GM21825 (cell line): ENCODE measurements around the gene LPIN2.
"Not testable (repeated sequence)": the region's sequence is repeated elsewhere in the genome, so short reads cannot be mapped to it uniquely, and the experiment has no call there.

Experiments used
- ATAC-seq: cut with Tn5 transposase; IDR thresholded peaks from one replicate; pipeline ENCODE4 v1.9.1; 2021; ENCODE audit warnings: mild to moderate bottlenecking, moderate library complexity; ENCODE audit not compliant: unreplicated experiment

The LPIN2 gene

GRCh38 chr18:3010086-3010485, 2.9 kb downstream of the LPIN2 start:
- ATAC-seq, result no peak

DNA sequence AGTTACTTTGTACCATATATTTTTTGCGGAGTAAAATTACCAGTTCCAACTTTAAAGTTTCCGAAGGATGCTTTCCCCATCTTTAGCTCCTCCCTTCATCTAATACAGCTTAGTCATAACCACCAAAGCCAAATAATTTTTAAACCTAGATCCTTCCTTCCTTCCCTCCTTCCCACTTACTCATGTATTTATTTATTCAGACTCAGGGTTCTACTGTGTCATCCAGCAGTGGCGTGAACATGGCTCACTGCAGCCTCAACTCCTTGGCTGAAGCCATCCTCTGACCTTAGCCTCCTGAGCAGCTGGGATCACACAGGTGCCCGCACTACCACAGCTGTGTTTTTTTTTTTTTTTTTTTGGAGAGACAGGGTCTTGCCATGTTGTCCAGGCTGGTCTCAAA, 4.4 kb downstream of the LPIN2 start:
- no peak for ATAC-seq

- ATAC-seq, result no peak
Measured at GRCh38 chr18:3007491-3007890, 5.5 kb downstream of the LPIN2 start.

- no peak for ATAC-seq
Measured at GRCh38 chr18:3005462-3005861, 7.5 kb downstream of the LPIN2 start.

- ATAC-seq, result not testable (repeated sequence)
Measured at GRCh38 chr18:3003766-3004165, 9.2 kb downstream of the LPIN2 start.

- ATAC-seq, result no peak
Measured at GRCh38 chr18:3002732-3003131, 10.2 kb downstream of the LPIN2 start.

DNA sequence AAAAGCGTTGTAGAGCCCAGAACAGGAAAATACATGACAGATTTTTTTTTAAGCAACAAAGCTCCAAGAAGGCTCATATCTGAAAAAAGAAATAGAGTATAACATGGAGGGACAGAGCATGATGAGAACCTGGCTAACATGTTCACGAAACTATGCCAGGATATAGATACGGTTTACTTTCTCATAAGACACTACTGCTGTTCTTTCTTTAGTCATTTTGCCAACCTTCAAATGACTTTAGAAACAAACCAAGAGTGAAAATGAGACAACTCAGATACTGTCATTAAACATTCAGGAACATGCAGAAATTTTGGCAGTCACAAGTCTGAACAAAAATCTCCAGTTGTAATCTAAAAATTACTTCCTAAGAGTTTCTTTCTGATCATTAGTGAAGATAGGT, 14.3 kb downstream of the LPIN2 start:
- no peak for ATAC-seq

GRCh38 chr18:2997846-2998564, 14.9 kb downstream of the LPIN2 start:
- ATAC-seq, result no peak

DNA sequence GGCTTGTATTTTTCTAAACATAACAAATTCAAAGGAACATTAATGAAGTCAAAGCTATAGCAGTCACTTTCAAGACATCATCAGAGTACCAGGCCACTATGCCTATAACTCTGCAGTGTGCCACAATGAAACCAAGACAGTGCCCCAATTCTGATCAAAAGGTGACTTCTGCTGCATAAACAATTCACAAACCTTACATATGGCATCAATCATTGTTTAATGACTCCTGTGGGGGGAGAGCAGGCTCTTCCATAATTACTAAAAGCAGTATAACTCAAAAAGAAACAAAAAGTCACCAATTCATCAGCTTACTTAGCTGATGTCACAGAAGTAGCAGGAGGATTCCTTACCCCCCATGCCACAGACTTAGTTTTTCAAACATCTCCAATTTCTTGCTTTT, 15.5 kb downstream of the LPIN2 start:
- ATAC-seq, result no peak

- ATAC-seq, result peak; percentile 73
Measured at GRCh38 chr18:2994603-2995432, 18.1 kb downstream of the LPIN2 start.

GRCh38 chr18:2994020-2994589, 18.8 kb downstream of the LPIN2 start:
- ATAC-seq, result no peak

GRCh38 chr18:2992995-2993877, 19.7 kb downstream of the LPIN2 start:
- ATAC-seq, result no peak

DNA sequence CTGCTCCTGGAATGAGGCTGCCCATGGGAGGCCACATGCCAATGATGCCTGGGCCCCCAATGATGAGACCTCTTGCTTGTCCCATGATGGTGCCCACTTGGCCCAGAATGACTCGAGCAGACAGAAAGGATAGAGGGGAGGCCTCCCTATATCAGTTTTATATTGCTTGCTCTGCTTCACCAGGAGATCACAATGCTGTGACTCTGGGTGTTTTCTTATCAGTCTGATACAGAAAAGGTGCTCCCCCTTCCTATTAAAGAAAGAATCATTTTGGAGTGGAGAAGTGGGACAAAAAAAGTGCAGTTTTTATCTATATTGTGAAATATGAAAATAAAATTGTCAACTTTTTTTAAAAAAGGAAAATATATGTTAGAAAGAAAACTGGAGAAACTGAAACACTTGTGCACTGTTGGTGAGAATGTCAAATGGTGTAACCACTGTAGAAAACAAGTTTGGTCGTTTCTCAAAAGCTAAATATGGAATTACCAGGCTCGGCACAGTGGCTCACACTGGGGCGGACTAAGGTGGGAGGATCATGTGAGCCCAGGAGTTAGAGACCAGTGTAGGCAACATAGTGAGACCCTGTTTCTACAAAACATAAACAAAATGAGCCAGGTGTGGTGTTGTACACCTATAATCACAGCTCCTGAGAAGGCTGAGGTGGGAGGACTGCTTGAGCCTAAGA, 21.8 kb downstream of the LPIN2 start:
- ATAC-seq, result no peak

- no peak for ATAC-seq
Measured at GRCh38 chr18:2987876-2988790, 24.8 kb downstream of the LPIN2 start.

- ATAC-seq, result no peak
Measured at GRCh38 chr18:2986150-2986865, 26.6 kb downstream of the LPIN2 start.

- ATAC-seq, result no peak
Measured at GRCh38 chr18:2985628-2986027, 27.3 kb downstream of the LPIN2 start.

GRCh38 chr18:2984703-2985261, 28.2 kb downstream of the LPIN2 start:
- no peak for ATAC-seq

DNA sequence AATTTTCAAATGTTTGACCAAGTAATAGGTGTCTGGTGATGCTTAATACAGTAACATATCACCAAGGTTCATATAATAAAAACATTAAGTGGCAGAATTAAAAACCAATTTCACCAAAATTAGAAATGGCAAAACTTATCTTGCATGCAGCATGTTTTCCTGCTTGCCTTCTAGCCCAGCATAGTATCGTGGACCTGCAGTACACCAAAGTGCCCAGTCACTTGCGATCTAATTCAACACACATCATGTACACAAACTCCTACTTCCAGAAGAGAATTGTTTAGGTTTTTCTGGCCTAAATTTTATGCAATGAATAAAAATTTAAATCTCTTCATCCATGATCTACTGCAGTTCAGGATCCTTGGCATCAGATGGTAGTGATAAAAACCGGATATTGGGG, 28.9 kb downstream of the LPIN2 start:
- ATAC-seq, result no peak
